Smooth muscle cell (in vitro differentiated cells): ENCODE measurements around the gene KCNK17. TPM values are rescaled to one million over a fixed set of nuclear protein-coding genes. Genes with fewer than 3 reads are reported as not detected.
A peak's percentile ranks its signal among the peaks of the same experiment; 100 is the strongest.

ENCODE experiments used
- DNase-seq: peaks from one replicate; lab custom pipeline; 2025; ENCODE audit not compliant: unreplicated experiment; lab: John Stamatoyannopoulos, UW
- H2AFZ ChIP-seq: fragments of 200-600 bp; sonication (generic); 2 replicates; pipeline ENCODE4 v1.6.0; 2016; ENCODE audit warnings: antibody characterized with exemption, low read depth, mild to moderate bottlenecking
- H3F3A ChIP-seq: fragments of 200-600 bp; sonication (generic); 2 replicates; pipeline ENCODE4 v1.6.0; 2017; ENCODE audit warnings: antibody characterized with exemption, low read depth
- H3K27ac ChIP-seq: fragments of 200-600 bp; sonication (generic); 2 replicates; pipeline ENCODE4 v1.5.1; 2016; ENCODE audit warnings: low read depth, mild to moderate bottlenecking
- H3K27me3 ChIP-seq: fragments of 200-600 bp; sonication (generic); 2 replicates; pipeline ENCODE4 v1.6.1; 2016; ENCODE audit warnings: low read depth, mild to moderate bottlenecking
- H3K36me3 ChIP-seq: fragments of 200-600 bp; sonication (generic); 2 replicates; pipeline ENCODE4 v1.5.1; 2016; ENCODE audit warnings: low read depth
- H3K4me1 ChIP-seq: fragments of 200-600 bp; sonication (generic); 2 replicates; pipeline ENCODE4 v1.5.1; 2016; ENCODE audit warnings: low read depth
- H3K4me2 ChIP-seq: fragments of 200-600 bp; sonication (generic); 2 replicates; pipeline ENCODE4 v1.6.0; 2016; ENCODE audit warnings: mild to moderate bottlenecking
- H3K4me3 ChIP-seq: fragments of 200-600 bp; sonication (generic); 2 replicates; pipeline ENCODE4 v1.5.1; 2016; ENCODE audit warnings: mild to moderate bottlenecking
- H3K79me2 ChIP-seq: fragments of 200-600 bp; sonication (generic); 2 replicates; pipeline ENCODE4 v1.6.0; 2016; ENCODE audit warnings: low read depth, mild to moderate bottlenecking
- H3K9ac ChIP-seq: fragments of 200-600 bp; sonication (generic); 2 replicates; pipeline ENCODE4 v1.6.0; 2016; ENCODE audit warnings: low read depth
- H3K9me3 ChIP-seq: fragments of 200-600 bp; sonication (generic); replicated peaks from 2 replicates; pipeline ENCODE4 v1.5.1; 2016; ENCODE audit warnings: low read depth
- H4K20me1 ChIP-seq: fragments of 200-600 bp; sonication (generic); 2 replicates; pipeline ENCODE4 v1.6.0; 2016; ENCODE audit warnings: low read depth
- CTCF ChIP-seq: fragments of 200-600 bp; sonication (generic); IDR thresholded peaks from 2 replicates; pipeline ENCODE4 v1.5.1; 2017; ENCODE audit warnings: borderline replicate concordance, mild to moderate bottlenecking, antibody characterized with exemption; ENCODE audit not compliant: insufficient read depth, poor library complexity, severe bottlenecking
- WGBS: methylation state at CpG from one replicate; pipeline ENCODE4 v1.1.7; 2016; ENCODE audit warnings: low lambda C conversion rate; 5-methylcytosine and 5-hydroxymethylcytosine counted together
- polyA plus RNA-seq: library from polyadenylated mRNA; unstranded; fragments of >200 nt; fragmentation: Nextera tagmentation; extraction: Ambion mirVana; gene quantifications from 2 replicates; pipeline ENCODE4 v1.2.1, GENCODE V29; 2016
- total RNA-seq: library from RNA; depleted of rRNA; stranded (reverse); fragments of >200 nt; gene quantifications from 2 replicates; pipeline ENCODE4 v1.2.3, GENCODE V29; 2014

The KCNK17 gene
- total and polyA plus RNA-seq, 2 experiments from 2014 or later: not detected

- H3K4me2 ChIP-seq: peak overlapping the region; percentile 8
- peaks cover 7% of the 10 kb centered on the region for H3K4me1 ChIP-seq
- no peak overlapping the region for H2AFZ ChIP-seq
These were observed 21.7 kb upstream of the KCNK17 start for GRCh38 chr6:39335780-39336545.

GRCh38 chr6:39333644-39334438, 19.6 kb upstream of the KCNK17 start:
- DNase-seq: no peak
- Histone ChIP-seq H4K20me1 (no peaks in the 10 kb centered on the region), H3K9ac (no peak overlapping the region), H3K4me3 (no peak overlapping the region), H3K79me2 (no peaks in the 10 kb centered on the region), H3F3A (no peaks in the 10 kb centered on the region), H3K27ac (no peak overlapping the region), H3K4me2 (no peak overlapping the region), H3K9me3 (no peaks in the 10 kb centered on the region), H3K4me1 (no peaks in the 10 kb centered on the region), H3K27me3 (peaks cover 65% of the 10 kb centered on the region), H3K36me3 (no peaks in the 10 kb centered on the region), H2AFZ (no peak overlapping the region)
- 86% methylated on average over 7 of the region's 7 CpGs for WGBS
- TF ChIP-seq CTCF: no peak

More at GRCh38 chr6:39335780-39336545, 21.7 kb upstream of the KCNK17 start:
- H3K27ac ChIP-seq: no peak overlapping the region
- no peak for TF ChIP-seq CTCF
- H3K9me3 ChIP-seq: no peaks in the 10 kb centered on the region
- no peaks in the 10 kb centered on the region for H4K20me1 ChIP-seq
- H3K27me3 ChIP-seq: peaks cover 51% of the 10 kb centered on the region
- no peaks in the 10 kb centered on the region for H3K36me3 ChIP-seq
- H3K79me2 ChIP-seq: no peaks in the 10 kb centered on the region
- no peak overlapping the region for H3K4me3 ChIP-seq
- H3K9ac ChIP-seq: no peak overlapping the region
- H3F3A ChIP-seq: no peaks in the 10 kb centered on the region
- 61% methylated on average over 5 of the region's 5 CpGs for WGBS
- no peak for DNase-seq

GRCh38 chr6:39330476-39330875, 16.3 kb upstream of the KCNK17 start:
- WGBS: 93% methylated on average over 3 of the region's 3 CpGs

More at GRCh38 chr6:39330476-39330875, 16.3 kb upstream of the KCNK17 start:
- Histone ChIP-seq H3K27me3 (peaks cover 78% of the 10 kb centered on the region), H3K9ac (no peak overlapping the region), H3K4me2 (no peak overlapping the region), H3F3A (no peaks in the 10 kb centered on the region), H3K4me3 (no peak overlapping the region), H3K4me1 (no peaks in the 10 kb centered on the region), H3K9me3 (no peaks in the 10 kb centered on the region), H3K36me3 (no peaks in the 10 kb centered on the region), H2AFZ (no peak overlapping the region), H3K79me2 (no peaks in the 10 kb centered on the region), H4K20me1 (no peaks in the 10 kb centered on the region), H3K27ac (no peak overlapping the region)
- DNase-seq: no peak
- TF ChIP-seq CTCF: no peak
